Measurements from ENCODE around the gene PAK1IP1. TPM values are rescaled to one million over a fixed set of nuclear protein-coding genes. Genes with fewer than 3 reads are reported as not detected.
"Not testable (repeated sequence)": the region's sequence is repeated elsewhere in the genome, so short reads cannot be mapped to it uniquely, and the experiment has no call there.

Gene PAK1IP1
- polyA plus RNA-seq, 1 of the 3 experiments (the other 2 are of a cell fraction), result 16.2 TPM

- Histone ChIP-seq H3K79me2 (ENCODE audit: insufficient read depth) (peaks cover 21% of the 10 kb centered on the region), H3K36me3 (replicated peaks in 1 of 2; ENCODE audit: control insufficient read depth in 1 of 2, insufficient read depth in 2 of 2, low read length in 1 of 2) (peaks cover 0 to 5% of the 10 kb centered on the region in 2 experiments), H3K9me2 (no peaks in the 10 kb centered on the region), H3K27me3 (ENCODE audit: insufficient read depth) (no peaks in the 10 kb centered on the region), H4K20me1 (ENCODE audit: insufficient read depth) (no peaks in the 10 kb centered on the region), H2AFZ (ENCODE audit: low read depth) (peak overlapping the region; percentile 60; the same call in 1 of the 2 replicates), H3K4me3 (ENCODE audit: low read depth in 2 of 2, low read length in 1 of 2) (peak overlapping the region; percentile 53), H3K27ac (ENCODE audit: low read depth in 2 of 2, low read length in 1 of 2) (peak overlapping the region; percentile 33 to 78; a peak in 3 of 4 replicates), H3K4me1 (ENCODE audit: control insufficient read depth in 1 of 2, insufficient read depth in 2 of 2, low read depth in 1 of 2, low read length in 1 of 2) (peaks cover 9 to 16% of the 10 kb centered on the region in 2 experiments; a peak in 2 of 4 replicates), H3F3A (replicated peaks; ENCODE audit: insufficient read depth) (peaks cover 7% of the 10 kb centered on the region), H3K4me2 (peak overlapping the region; percentile 75; the same call in 1 of the 2 replicates), H3K9me3 (no peaks in the 10 kb centered on the region), H3K9ac (peak overlapping the region; percentile 60)
- ChIA-PET CTCF (interaction anchor here (0.9 to 1.4 kb wide), 4 partner anchors 9 to 213 kb away, joined by 3 read pairs; no protein-coding TSS in a partner anchor), POLR2A (interaction anchor here (0.9 to 4.7 kb wide), 6 partner anchors 25 to 238 kb away, joined by 3 to 66 read pairs (median 4); partner anchors contain the start of genes C6orf52, PAK1IP1 and TMEM14B)
- 96% methylated on average over 8 of the region's 49 CpGs for WGBS (ENCODE audit: low lambda C conversion rate)
- peak; percentile 22 for DNase-seq
- TF ChIP-seq POLR2AphosphoS5 (IDR thresholded peaks at IDR 0.05; ENCODE audit: low read depth, low read length), result 0 out of 2 replicates have a peak, but pooled peaks have one; percentile 14
- TF ChIP-seq ZBTB33 (IDR thresholded peaks at IDR 0.05; ENCODE audit: borderline replicate concordance, low read depth), result no peak
- no peak for TF ChIP-seq FOXM1 (IDR thresholded peaks at IDR 0.05; ENCODE audit: low read depth)
- TF ChIP-seq MAX (IDR thresholded peaks at IDR 0.05; ENCODE audit: low read depth), result 0 out of 2 replicates have a peak, but pooled peaks have one; percentile 19
- TF ChIP-seq ELF1 (IDR thresholded peaks at IDR 0.05), result peak; percentile 57
- peak; percentile 59 for TF ChIP-seq GABPA (IDR thresholded peaks at IDR 0.05; ENCODE audit: low read depth)
Measured at GRCh38 chr6:10720265-10720959, 25.6 kb downstream of the PAK1IP1 start.

GRCh38 chr6:10720960-10721849 is 26.4 kb downstream of the PAK1IP1 start:
- H4K20me1 ChIP-seq (ENCODE audit: insufficient read depth); DNase-seq; H3K36me3 ChIP-seq (replicated peaks in 1 of 2; ENCODE audit: control insufficient read depth in 1 of 2, insufficient read depth in 2 of 2, low read length in 1 of 2); H3K9me3 ChIP-seq; H3K9me2 ChIP-seq; H3K27me3 ChIP-seq (ENCODE audit: insufficient read depth); H3K9ac ChIP-seq; H3F3A ChIP-seq (replicated peaks; ENCODE audit: insufficient read depth): not testable (repeated sequence)
- peaks cover 29% of the 10 kb centered on the region for H3K79me2 ChIP-seq (ENCODE audit: insufficient read depth)
- CTCF ChIA-PET, result interaction anchor here (0.9 to 1.4 kb wide), 2 partner anchors 210 to 213 kb away, joined by 3 read pairs; no protein-coding TSS in a partner anchor
- peak overlapping the region; percentile 53; a peak in 3 of 4 replicates for H3K4me3 ChIP-seq (ENCODE audit: low read depth in 2 of 2, low read length in 1 of 2)
- WGBS (ENCODE audit: low lambda C conversion rate), result 85% methylated on average over 15 of the region's 17 CpGs
- H3K4me2 ChIP-seq, result peak overlapping the region; percentile 85; the same call in 1 of the 2 replicates
- POLR2A ChIA-PET, result interaction anchor here (0.9 to 4.7 kb wide), 3 partner anchors 26 to 239 kb away, joined by 3 to 66 read pairs (median 16); partner anchors contain the start of genes C6orf52, PAK1IP1 and TMEM14B
- H3K4me1 ChIP-seq (ENCODE audit: control insufficient read depth in 1 of 2, insufficient read depth in 2 of 2, low read depth in 1 of 2, low read length in 1 of 2), result peaks cover 9 to 16% of the 10 kb centered on the region in 2 experiments; a peak in 2 of 4 replicates
- peak overlapping the region in 1 of 2 experiments; percentile 86; a peak in 2 of 4 replicates for H3K27ac ChIP-seq (ENCODE audit: low read depth in 2 of 2, low read length in 1 of 2)
- H2AFZ ChIP-seq (ENCODE audit: low read depth), result peak overlapping the region; percentile 89; the same call in 1 of the 2 replicates
